HepG2 (cell line): Measurements from ENCODE around the gene CPNE1. TPM values are rescaled to one million over a fixed set of nuclear protein-coding genes. Genes with fewer than 3 reads are reported as not detected.

ENCODE experiments used
- CEBPZ ChIP-seq: IDR thresholded peaks from 2 replicates; pipeline ENCODE4 v1.6.1; 2012; ENCODE audit warnings: low read length, improper control_type of control experiment
- DRAP1 ChIP-seq: IDR thresholded peaks from 2 replicates; pipeline ENCODE4 v1.6.1; 2016; ENCODE audit warnings: missing genetic modification reagents, missing compliant biosample characterization
- ESRRA ChIP-seq: sonication (generic); formaldehyde crosslinking; IDR thresholded peaks from 2 replicates; pipeline ENCODE4 v1.5.1; 2020; ENCODE audit warnings: mild to moderate bottlenecking, low read depth, missing genetic modification reagents
- HDAC1 ChIP-seq: sonication (generic); formaldehyde crosslinking; IDR thresholded peaks from 2 replicates; pipeline ENCODE4 v1.5.1; 2020; ENCODE audit warnings: mild to moderate bottlenecking, missing genetic modification reagents
- HNF4G ChIP-seq, 2 experiments: sonication (generic) in 1 of 2; formaldehyde crosslinking in 1 of 2; IDR thresholded peaks; 2 replicates each; pipeline versions ENCODE4 v1.4.0 to v1.6.1; 2011 to 2020; ENCODE audit warnings: borderline replicate concordance in 2 of 2, low read depth in 2 of 2, mild to moderate bottlenecking in 2 of 2, low read length in 1 of 2, missing genetic modification reagents in 1 of 2, moderate library complexity in 1 of 2
- ISL2 ChIP-seq: sonication (generic); formaldehyde crosslinking; IDR thresholded peaks from 2 replicates; pipeline ENCODE4 v1.5.0; 2020; ENCODE audit warnings: missing genetic modification reagents
- KLF13 ChIP-seq: sonication (generic); formaldehyde crosslinking; IDR thresholded peaks from 2 replicates; pipeline ENCODE4 v1.4.0; 2020; ENCODE audit warnings: mild to moderate bottlenecking, missing genetic modification reagents
- MIER3 ChIP-seq: IDR thresholded peaks from 2 replicates; pipeline ENCODE4 v1.6.1; 2016; ENCODE audit warnings: missing compliant biosample characterization, borderline replicate concordance
- NCOA2 ChIP-seq: sonication (generic); formaldehyde crosslinking; IDR thresholded peaks from 2 replicates; pipeline ENCODE4 v1.8.0; 2022; ENCODE audit warnings: inconsistent platforms
- NR2F6 ChIP-seq, 2 experiments: IDR thresholded peaks; 2 replicates each; pipeline ENCODE4 v1.6.1; 2016; ENCODE audit warnings: antibody characterized with exemption in 1 of 2, mild to moderate bottlenecking in 1 of 2
- POGZ ChIP-seq: sonication (generic); formaldehyde crosslinking; IDR thresholded peaks from 2 replicates; pipeline ENCODE4 v1.4.0; 2020; ENCODE audit warnings: mild to moderate bottlenecking, missing genetic modification reagents
- SOX6 ChIP-seq, 2 experiments: fragments of 450-650 bp in 1 of 2; sonication (generic) in 1 of 2; formaldehyde crosslinking in 1 of 2; IDR thresholded peaks; 2 replicates each; pipeline versions ENCODE4 v1.4.0 to v1.6.1; 2017 to 2020; ENCODE audit warnings: antibody characterized with exemption in 1 of 2, mild to moderate bottlenecking in 1 of 2, missing genetic modification reagents in 1 of 2
- SSRP1 ChIP-seq: IDR thresholded peaks from 2 replicates; pipeline ENCODE4 v1.6.1; 2016; ENCODE audit warnings: control low read depth
- TERF1 ChIP-seq: sonication (generic); formaldehyde crosslinking; IDR thresholded peaks from 2 replicates; pipeline ENCODE4 v1.8.0; 2022; ENCODE audit warnings: mild to moderate bottlenecking, missing genetic modification reagents, moderate library complexity
- XRCC5 ChIP-seq: fragments of 200-400 bp; formaldehyde crosslinking; optimal IDR thresholded peaks from 2 replicates; pipeline ENCODE3; 2017; ENCODE audit warnings: mild to moderate bottlenecking, low read length
- ZNF205 ChIP-seq: IDR thresholded peaks from 2 replicates; pipeline ENCODE4 v1.6.1; 2018; ENCODE audit warnings: missing biosample characterization, missing genetic modification reagents
- polyA plus RNA-seq, 8 experiments: library from polyadenylated mRNA; depleted of rRNA in 3 of 8; stranded (reverse) in 7 of 8; unstranded in 1 of 8; fragments of >200 nt; fragmentation: Illumina TruSeq in 4 of 8; extraction: Trizol in 4 of 8; gene quantifications; 2 replicates each; pipeline versions ENCODE4 v1.2.1 to v1.2.3, GENCODE V29; 2011 to 2016; ENCODE audit warnings: low read depth in 4 of 8, missing spikeins in 1 of 8, mixed read lengths in 1 of 8; ENCODE audit not compliant: insufficient read depth in 1 of 8
- total RNA-seq, 5 experiments: library from RNA; depleted of rRNA; stranded (reverse); fragments of >200 nt; fragmentation: Illumina TruSeq; extraction: Trizol; gene quantifications; 2 replicates each; pipeline ENCODE4 v1.2.3, GENCODE V29; 2016; ENCODE audit warnings: low read depth in 1 of 5
- TF ChIP-seq, protein P1 (sequence below): sonication (generic); formaldehyde crosslinking; IDR thresholded peaks from 2 replicates; pipeline ENCODE4 v1.8.1; 2022; ENCODE audit warnings: low read depth, mild to moderate bottlenecking, missing genetic modification reagents
- TF ChIP-seq, protein P2 (sequence below): sonication (generic); formaldehyde crosslinking; conservative IDR thresholded peaks from 2 replicates; pipeline ENCODE4 v1.8.1; 2023; ENCODE audit warnings: missing genetic modification reagents

The CPNE1 gene
- total and polyA plus RNA-seq, 2 of the 13 experiments (the other 11 are each of a cell fraction or from before 2014, with no cell fraction given), result 408 to 431 TPM

- TF ChIP-seq TERF1 (CRISPR knock-in tag), result no peak
- TF ChIP-seq SOX6 (IDR thresholded peaks at IDR 0.05), result no peak
- peak; percentile 75 for TF ChIP-seq SOX6 (CRISPR knock-in tag; IDR thresholded peaks at IDR 0.05)
- TF ChIP-seq, protein P1, sequence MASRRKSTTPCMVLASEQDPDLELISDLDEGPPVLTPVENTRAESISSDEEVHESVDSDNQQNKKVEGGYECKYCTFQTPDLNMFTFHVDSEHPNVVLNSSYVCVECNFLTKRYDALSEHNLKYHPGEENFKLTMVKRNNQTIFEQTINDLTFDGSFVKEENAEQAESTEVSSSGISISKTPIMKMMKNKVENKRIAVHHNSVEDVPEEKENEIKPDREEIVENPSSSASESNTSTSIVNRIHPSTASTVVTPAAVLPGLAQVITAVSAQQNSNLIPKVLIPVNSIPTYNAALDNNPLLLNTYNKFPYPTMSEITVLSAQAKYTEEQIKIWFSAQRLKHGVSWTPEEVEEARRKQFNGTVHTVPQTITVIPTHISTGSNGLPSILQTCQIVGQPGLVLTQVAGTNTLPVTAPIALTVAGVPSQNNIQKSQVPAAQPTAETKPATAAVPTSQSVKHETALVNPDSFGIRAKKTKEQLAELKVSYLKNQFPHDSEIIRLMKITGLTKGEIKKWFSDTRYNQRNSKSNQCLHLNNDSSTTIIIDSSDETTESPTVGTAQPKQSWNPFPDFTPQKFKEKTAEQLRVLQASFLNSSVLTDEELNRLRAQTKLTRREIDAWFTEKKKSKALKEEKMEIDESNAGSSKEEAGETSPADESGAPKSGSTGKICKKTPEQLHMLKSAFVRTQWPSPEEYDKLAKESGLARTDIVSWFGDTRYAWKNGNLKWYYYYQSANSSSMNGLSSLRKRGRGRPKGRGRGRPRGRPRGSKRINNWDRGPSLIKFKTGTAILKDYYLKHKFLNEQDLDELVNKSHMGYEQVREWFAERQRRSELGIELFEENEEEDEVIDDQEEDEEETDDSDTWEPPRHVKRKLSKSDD (CRISPR knock-in tag), result 0 out of 2 replicates have a peak, but pooled peaks have one; percentile 23
- peak; percentile 49; the same call in 1 of the 2 replicates for TF ChIP-seq HDAC1 (CRISPR knock-in tag)
- TF ChIP-seq DRAP1 (CRISPR knock-in tag), result 0 out of 2 replicates have a peak, but pooled peaks have one; percentile 4
- TF ChIP-seq HNF4G (IDR thresholded peaks at IDR 0.05; ENCODE audit: borderline replicate concordance, low read depth, low read length), result peak; percentile 85
- TF ChIP-seq HNF4G (CRISPR knock-in tag; IDR thresholded peaks at IDR 0.05; ENCODE audit: borderline replicate concordance, low read depth), result peak; percentile 72; the same call in 1 of the 2 replicates
- peak; percentile 61; the same call in 1 of the 2 replicates for TF ChIP-seq POGZ (CRISPR knock-in tag)
- peak; percentile 8 for TF ChIP-seq XRCC5
- TF ChIP-seq MIER3 (CRISPR knock-in tag), result peak; percentile 83
- TF ChIP-seq KLF13, result 0 out of 2 replicates have a peak, but pooled peaks have one; percentile 31
- TF ChIP-seq, protein P2, sequence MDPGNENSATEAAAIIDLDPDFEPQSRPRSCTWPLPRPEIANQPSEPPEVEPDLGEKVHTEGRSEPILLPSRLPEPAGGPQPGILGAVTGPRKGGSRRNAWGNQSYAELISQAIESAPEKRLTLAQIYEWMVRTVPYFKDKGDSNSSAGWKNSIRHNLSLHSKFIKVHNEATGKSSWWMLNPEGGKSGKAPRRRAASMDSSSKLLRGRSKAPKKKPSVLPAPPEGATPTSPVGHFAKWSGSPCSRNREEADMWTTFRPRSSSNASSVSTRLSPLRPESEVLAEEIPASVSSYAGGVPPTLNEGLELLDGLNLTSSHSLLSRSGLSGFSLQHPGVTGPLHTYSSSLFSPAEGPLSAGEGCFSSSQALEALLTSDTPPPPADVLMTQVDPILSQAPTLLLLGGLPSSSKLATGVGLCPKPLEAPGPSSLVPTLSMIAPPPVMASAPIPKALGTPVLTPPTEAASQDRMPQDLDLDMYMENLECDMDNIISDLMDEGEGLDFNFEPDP (CRISPR knock-in tag), result 0 out of 2 replicates have a peak, but pooled peaks have one; percentile 86
- peak; percentile 31; the same call in 1 of the 2 replicates for TF ChIP-seq ZNF205 (CRISPR knock-in tag)
- TF ChIP-seq ESRRA (CRISPR knock-in tag), result peak; percentile 99
- peak; percentile 72; the same call in 1 of the 2 replicates for TF ChIP-seq NCOA2
- TF ChIP-seq CEBPZ, result no peak
- 0 out of 2 replicates have a peak, but pooled peaks have one; percentile 23 for TF ChIP-seq SSRP1 (CRISPR knock-in tag)
- TF ChIP-seq NR2F6 (IDR thresholded peaks at IDR 0.05), result peak; percentile 70
- TF ChIP-seq NR2F6 (CRISPR knock-in tag; IDR thresholded peaks at IDR 0.05), result peak; percentile 65
- peak; percentile 74; the same call in 1 of the 2 replicates for TF ChIP-seq ISL2
Observed at GRCh38 chr20:35695245-35695749, 30.6 kb upstream of the CPNE1 start (continued).
